Calu3 (cell line): ENCODE measurements around the gene SLC25A27. TPM values are rescaled to one million over a fixed set of nuclear protein-coding genes. Genes with fewer than 3 reads are reported as not detected.

ENCODE experiments used
- BruUV-seq: library from RNA; stranded (reverse); fragments of 400-500 nt; replicated peaks from 2 replicates; lab custom pipeline; 2021; lab: Mats Ljungman, UMichigan
- CTCF ChIA-PET: fragments of 300-600 bp; sonication (Branson Sonifier 250); formaldehyde crosslinking; loops from one replicate; lab custom pipeline; 2022; ENCODE audit warnings: antibody characterized with exemption; lab: Charles Lee
- DNase-seq: peaks from one replicate; pipeline ENCODE4 v3.0.0; 2022
- H3K27ac Mint-ChIP-seq: one replicate; pipeline ENCODE4 v1.8.0; 2022; ENCODE audit warnings: mixed read lengths; ENCODE audit not compliant: unreplicated experiment
- H3K27me3 Mint-ChIP-seq: one replicate; pipeline ENCODE4 v1.8.0; 2022; ENCODE audit warnings: mixed read lengths; ENCODE audit not compliant: unreplicated experiment
- H3K36me3 Mint-ChIP-seq: one replicate; pipeline ENCODE4 v1.8.0; 2022; ENCODE audit warnings: mild to moderate bottlenecking, moderate library complexity, mixed read lengths; ENCODE audit not compliant: insufficient read depth, unreplicated experiment
- H3K4me1 Mint-ChIP-seq: one replicate; pipeline ENCODE4 v1.8.0; 2022; ENCODE audit warnings: mild to moderate bottlenecking, low read depth, mixed read lengths; ENCODE audit not compliant: unreplicated experiment
- H3K4me3 Mint-ChIP-seq: one replicate; pipeline ENCODE4 v1.8.0; 2022; ENCODE audit warnings: mild to moderate bottlenecking, low read depth, moderate library complexity, mixed read lengths; ENCODE audit not compliant: unreplicated experiment
- H3K9me3 Mint-ChIP-seq: one replicate; pipeline ENCODE4 v1.8.0; 2022; ENCODE audit warnings: low read depth, mixed read lengths; ENCODE audit not compliant: unreplicated experiment
- CTCF ChIP-seq: fragments of 200-600 bp; IDR thresholded peaks from one replicate; pipeline ENCODE4 v1.8.0; 2022; ENCODE audit warnings: antibody characterized with exemption; ENCODE audit not compliant: unreplicated experiment
- intact Hi-C: fragments of 100-400 bp; cut with micrococcal nuclease; formaldehyde crosslinking; loops from one replicate; pipeline ENCODE4 v1.10.0; 2022; ENCODE audit not compliant: unreplicated experiment
- total RNA-seq: library from RNA; stranded (reverse); gene quantifications from 2 replicates; pipeline ENCODE4 v1.2.3, GENCODE V29; 2022

Gene SLC25A27
- total RNA-seq, 1 experiment from 2014 or later, result 8.8 TPM

- peaks cover 7% of the 10 kb centered on the region for H3K4me1 Mint-ChIP-seq
- TF ChIP-seq CTCF, result no peak
- BruUV-seq, result no TSS peak
- no peaks in the 10 kb centered on the region for H3K9me3 Mint-ChIP-seq
- H3K36me3 Mint-ChIP-seq, result no peaks in the 10 kb centered on the region
- DNase-seq, result no peak
- CTCF ChIA-PET, result no interaction called here
- intact Hi-C loops, result no loop called here
- no peak overlapping the region for H3K4me3 Mint-ChIP-seq
- no peak overlapping the region for H3K27ac Mint-ChIP-seq
- no peaks in the 10 kb centered on the region for H3K27me3 Mint-ChIP-seq
Measured at GRCh38 chr6:46689657-46690056, 36.9 kb downstream of the SLC25A27 start.

- no peaks in the 10 kb centered on the region for H3K36me3 Mint-ChIP-seq
Measured at GRCh38 chr6:46690141-46690755, 37.5 kb downstream of the SLC25A27 start.

GRCh38 chr6:46690911-46691451 is 38.2 kb downstream of the SLC25A27 start:
- no peak overlapping the region for H3K27ac Mint-ChIP-seq
- no peak for DNase-seq
- CTCF ChIA-PET, result no interaction called here
- no peak for TF ChIP-seq CTCF
- H3K9me3 Mint-ChIP-seq, result no peaks in the 10 kb centered on the region
- no peak overlapping the region for H3K4me3 Mint-ChIP-seq
- no peaks in the 10 kb centered on the region for H3K36me3 Mint-ChIP-seq
- BruUV-seq, result no TSS peak
- no peaks in the 10 kb centered on the region for H3K4me1 Mint-ChIP-seq
- intact Hi-C loops, result no loop called here
- H3K27me3 Mint-ChIP-seq, result no peaks in the 10 kb centered on the region

More at GRCh38 chr6:46690141-46690755, 37.5 kb downstream of the SLC25A27 start:
- no peak for DNase-seq
- Mint-ChIP-seq H3K9me3 (no peaks in the 10 kb centered on the region), H3K27me3 (no peaks in the 10 kb centered on the region), H3K4me1 (peaks cover 1% of the 10 kb centered on the region), H3K4me3 (no peak overlapping the region), H3K27ac (no peak overlapping the region)
- CTCF ChIA-PET, result no interaction called here
- intact Hi-C loops, result no loop called here
- no peak for TF ChIP-seq CTCF
- no TSS peak for BruUV-seq

- H3K36me3 Mint-ChIP-seq, result no peaks in the 10 kb centered on the region
- TF ChIP-seq CTCF, result no peak
- no peaks in the 10 kb centered on the region for H3K9me3 Mint-ChIP-seq
- CTCF ChIA-PET, result no interaction called here
- BruUV-seq, result no TSS peak
- no peak overlapping the region for H3K27ac Mint-ChIP-seq
- H3K4me3 Mint-ChIP-seq, result no peak overlapping the region
- H3K27me3 Mint-ChIP-seq, result no peaks in the 10 kb centered on the region
- intact Hi-C loops, result no loop called here
- no peaks in the 10 kb centered on the region for H3K4me1 Mint-ChIP-seq
- no peak for DNase-seq
Measured at GRCh38 chr6:46699970-46700369, 47.2 kb downstream of the SLC25A27 start.
